HG03558 (cell line): ENCODE results near the gene BMP4.

Experiments
- ATAC-seq: cut with Tn5 transposase; IDR thresholded peaks from one replicate; pipeline ENCODE4 v1.9.1; 2021; ENCODE audit warnings: moderate number of reproducible peaks; ENCODE audit not compliant: unreplicated experiment; ENCODE audit errors: extremely low read depth

The BMP4 gene

DNA sequence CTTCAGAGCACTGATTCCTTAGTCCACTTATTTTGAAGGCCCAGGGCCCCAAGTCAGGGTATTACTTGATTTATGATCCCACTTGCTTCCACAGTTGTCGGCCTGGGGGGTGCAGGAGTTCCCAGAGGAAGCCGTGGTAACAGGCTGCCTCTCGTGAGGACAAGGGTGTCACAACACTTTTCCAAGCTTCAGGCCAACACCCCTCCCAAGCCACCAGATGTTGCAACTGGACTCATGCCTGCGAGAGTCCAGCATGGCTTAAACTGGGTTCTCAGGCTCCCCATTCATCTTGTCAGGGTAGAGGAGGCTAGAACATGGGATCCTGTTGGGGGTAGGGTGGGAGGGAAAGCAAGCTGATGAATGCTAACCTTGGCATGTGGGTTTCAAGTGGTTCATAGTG, 56.1 kb downstream of the BMP4 start:
- no peak for ATAC-seq
